Adipocyte (in vitro differentiated cells): Measurements from ENCODE around the gene MELTF.
"Not testable (repeated sequence)": the region's sequence is repeated elsewhere in the genome, so short reads cannot be mapped to it uniquely, and the experiment has no call there.

ENCODE experiments used
- DNase-seq: peaks from one replicate; pipeline ENCODE4 v3.0.0-alpha.2; 2015; ENCODE audit warnings: low read depth
- H3K27me3 ChIP-seq: replicated peaks from 2 replicates; pipeline ENCODE4 v1.7.0; 2013; ENCODE audit warnings: mild to moderate bottlenecking, low read length, moderate library complexity; ENCODE audit not compliant: control insufficient read depth, insufficient read depth
- H3K36me3 ChIP-seq: 2 replicates; pipeline ENCODE4 v1.7.0; 2013; ENCODE audit warnings: low read length, mild to moderate bottlenecking, moderate library complexity; ENCODE audit not compliant: control insufficient read depth, insufficient read depth, severe bottlenecking
- H3K4me1 ChIP-seq: 2 replicates; pipeline ENCODE4 v1.7.0; 2013; ENCODE audit warnings: mild to moderate bottlenecking, low read length, moderate library complexity; ENCODE audit not compliant: control insufficient read depth, insufficient read depth
- H3K4me3 ChIP-seq: 2 replicates; pipeline ENCODE4 v1.7.0; 2013; ENCODE audit warnings: mild to moderate bottlenecking, low read length, moderate library complexity
- H3K9ac ChIP-seq: 2 replicates; pipeline ENCODE4 v1.7.0; 2013; ENCODE audit warnings: mild to moderate bottlenecking, low read length, moderate library complexity
- H3K9me3 ChIP-seq: 2 replicates; pipeline ENCODE4 v1.7.0; 2013; ENCODE audit warnings: mild to moderate bottlenecking, low read length, moderate library complexity; ENCODE audit not compliant: control insufficient read depth

The MELTF gene

DNA sequence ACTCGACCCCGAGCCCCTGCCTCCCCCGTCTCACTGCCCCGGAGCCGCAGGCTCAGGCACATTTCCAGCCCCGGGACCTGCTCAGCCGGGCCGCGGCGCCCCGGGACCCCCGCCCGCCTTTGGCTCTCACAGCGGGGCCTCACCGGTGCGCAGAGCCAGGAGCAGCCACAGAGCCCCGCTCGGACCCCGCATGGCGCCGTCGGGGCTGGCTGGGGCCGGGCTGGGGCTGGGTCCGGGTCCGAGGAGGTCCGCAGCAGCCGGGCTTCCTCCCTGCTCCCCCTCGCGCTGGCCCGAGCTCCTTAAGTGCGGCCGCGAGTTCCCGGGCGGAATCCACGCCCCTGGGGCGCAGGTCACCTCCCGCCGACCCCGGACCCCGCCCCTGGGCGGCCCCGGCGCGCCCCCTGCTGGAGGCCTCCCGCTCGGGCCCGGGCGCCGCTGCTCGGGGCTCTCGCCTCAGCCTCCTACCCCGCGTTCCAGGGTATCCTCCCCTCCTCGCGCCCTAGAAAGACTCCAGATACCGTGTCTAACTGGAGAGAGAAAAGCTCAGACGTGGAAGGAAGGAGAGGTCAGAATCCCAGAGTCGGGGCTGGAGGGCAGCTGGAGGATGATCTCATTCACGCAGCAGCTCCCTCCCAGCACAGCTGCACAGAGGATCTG, at the start of gene MELTF:
Gene MELTF, minus strand, starts transcription at position 307 of the 657 bp plus-strand sequence. Its CDS starts 115 bp downstream, at position 192.
- DNase-seq, result peak; percentile 68
- Histone ChIP-seq H3K4me1 (peaks cover 15% of the 10 kb centered on the region), H3K27me3 (no peaks in the 10 kb centered on the region), H3K9me3 (no peaks in the 10 kb centered on the region), H3K4me3 (peak within 1 kb of the TSS; percentile 74), H3K36me3 (no peaks in the 10 kb centered on the region), H3K9ac (peak within 1 kb of the TSS; percentile 70)

DNA sequence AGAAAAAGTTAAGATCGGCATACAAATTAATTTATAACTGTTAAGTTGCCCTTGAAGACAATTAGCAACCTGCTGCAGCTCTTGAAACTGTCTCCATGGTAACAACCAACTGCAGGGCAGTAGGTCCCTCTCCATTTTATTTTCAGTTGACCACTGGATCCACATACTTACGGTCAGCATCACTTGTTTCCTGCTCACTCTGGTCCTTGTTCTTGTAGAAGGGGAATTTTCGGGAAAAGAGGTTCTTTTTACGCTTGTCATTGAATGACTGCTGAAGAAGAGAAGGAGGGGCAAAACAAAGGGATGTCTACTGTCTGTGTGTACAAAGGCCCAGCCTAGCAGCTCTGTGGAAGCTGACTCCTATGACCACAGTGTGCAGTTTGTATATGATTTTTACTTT, 46.8 kb upstream of the MELTF start:
- Histone ChIP-seq H3K4me3 (no peak overlapping the region), H3K9me3 (no peaks in the 10 kb centered on the region), H3K27me3 (no peaks in the 10 kb centered on the region), H3K9ac (no peak overlapping the region), H3K36me3 (peaks cover 17% of the 10 kb centered on the region), H3K4me1 (no peaks in the 10 kb centered on the region)
- no peak for DNase-seq

DNA sequence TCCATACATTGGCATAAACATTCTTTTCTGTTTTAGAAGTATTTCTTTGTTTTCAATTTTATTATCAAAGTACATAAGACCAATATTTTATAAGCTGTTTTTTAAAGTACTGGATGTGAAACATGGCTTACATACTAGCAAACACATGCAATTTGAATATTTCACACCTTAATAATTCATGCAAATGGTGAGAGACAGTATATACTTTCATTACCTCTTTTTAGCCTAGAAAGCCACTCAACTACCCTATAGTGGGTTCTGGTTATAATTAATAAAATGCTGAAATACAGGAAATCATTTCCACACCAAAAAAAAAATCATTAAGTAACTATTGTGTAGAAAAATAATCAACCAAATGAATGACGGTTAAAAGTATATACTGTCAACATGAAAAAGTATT, 38.5 kb upstream of the MELTF start:
- DNase-seq, result no peak
- Histone ChIP-seq H3K9ac (no peak overlapping the region), H3K36me3 (peaks cover 28% of the 10 kb centered on the region), H3K4me3 (no peak overlapping the region), H3K27me3 (no peaks in the 10 kb centered on the region), H3K4me1 (no peaks in the 10 kb centered on the region), H3K9me3 (no peaks in the 10 kb centered on the region)

DNA sequence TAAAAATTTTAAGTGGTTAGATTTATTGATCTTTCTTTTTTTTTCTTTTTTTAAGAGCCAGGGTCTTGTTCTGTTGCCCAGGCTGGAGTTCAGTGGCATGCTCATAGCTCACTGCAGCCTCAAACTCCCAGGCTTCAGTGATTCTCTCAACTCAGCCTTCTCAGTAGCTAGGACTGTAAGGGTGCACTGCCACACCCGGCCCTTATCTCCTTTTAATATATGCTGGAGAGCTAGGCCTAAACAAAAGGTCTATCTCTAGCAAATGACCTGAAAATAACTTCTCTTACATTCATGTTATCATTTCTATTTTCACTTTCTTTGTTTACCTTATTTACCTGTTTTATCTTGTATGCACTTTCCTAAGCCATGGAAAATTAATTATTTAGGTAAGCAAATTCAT, 35.2 kb upstream of the MELTF start:
- DNase-seq, result no peak

DNA sequence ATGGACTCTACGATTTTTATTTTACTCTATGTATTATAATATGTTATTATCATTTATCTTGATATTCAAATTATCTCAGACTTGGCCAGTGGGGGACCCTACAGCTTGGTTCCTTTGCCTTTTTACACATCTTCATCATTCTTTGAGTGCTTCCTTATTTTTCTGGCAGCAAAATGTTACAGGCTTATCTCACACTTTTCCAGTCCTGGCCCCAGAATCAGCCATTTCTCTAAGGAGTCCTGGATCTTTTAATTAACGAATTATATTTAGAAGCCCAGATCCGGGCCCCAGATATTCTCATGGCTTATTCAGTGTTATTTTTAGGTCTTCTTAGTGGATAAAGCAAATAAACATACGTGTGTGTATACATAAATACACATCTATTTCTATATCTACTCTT, 32.8 kb upstream of the MELTF start:
- Histone ChIP-seq H3K4me1 (no peaks in the 10 kb centered on the region), H3K4me3 (no peak overlapping the region), H3K9me3 (no peaks in the 10 kb centered on the region), H3K36me3 (peaks cover 72% of the 10 kb centered on the region), H3K27me3 (no peaks in the 10 kb centered on the region), H3K9ac (no peak overlapping the region)
- no peak for DNase-seq

More for the DNA sequence above, 35.2 kb upstream of the MELTF start:
- H3K9me3 ChIP-seq, result no peaks in the 10 kb centered on the region
- no peak overlapping the region for H3K4me3 ChIP-seq
- H3K9ac ChIP-seq, result no peak overlapping the region
- no peaks in the 10 kb centered on the region for H3K4me1 ChIP-seq
- no peaks in the 10 kb centered on the region for H3K27me3 ChIP-seq
- H3K36me3 ChIP-seq, result peaks cover 51% of the 10 kb centered on the region

DNA sequence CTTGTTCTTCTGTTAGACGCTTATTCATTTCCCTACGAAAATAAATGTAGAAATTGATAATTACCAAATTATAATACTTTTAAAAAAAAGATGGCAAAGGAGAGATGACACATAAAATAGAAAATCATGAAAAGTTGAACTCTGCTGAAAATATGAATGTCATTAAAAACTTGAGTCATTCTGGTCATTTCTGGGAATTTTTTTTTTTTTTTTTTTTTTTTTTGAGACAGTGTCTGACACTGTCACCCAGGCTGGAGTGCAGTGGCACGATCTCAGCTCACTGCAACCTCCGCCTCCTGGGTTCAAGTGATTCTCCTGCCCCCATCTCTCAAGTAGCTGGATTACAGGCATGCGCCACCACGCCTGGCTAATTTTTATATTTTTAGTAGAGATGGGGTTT, 22.0 kb upstream of the MELTF start:
- H3K9ac ChIP-seq, DNase-seq, H3K27me3 ChIP-seq, H3K4me1 ChIP-seq, H3K4me3 ChIP-seq, H3K9me3 ChIP-seq: not testable (repeated sequence)
- peaks cover 33% of the 10 kb centered on the region for H3K36me3 ChIP-seq

DNA sequence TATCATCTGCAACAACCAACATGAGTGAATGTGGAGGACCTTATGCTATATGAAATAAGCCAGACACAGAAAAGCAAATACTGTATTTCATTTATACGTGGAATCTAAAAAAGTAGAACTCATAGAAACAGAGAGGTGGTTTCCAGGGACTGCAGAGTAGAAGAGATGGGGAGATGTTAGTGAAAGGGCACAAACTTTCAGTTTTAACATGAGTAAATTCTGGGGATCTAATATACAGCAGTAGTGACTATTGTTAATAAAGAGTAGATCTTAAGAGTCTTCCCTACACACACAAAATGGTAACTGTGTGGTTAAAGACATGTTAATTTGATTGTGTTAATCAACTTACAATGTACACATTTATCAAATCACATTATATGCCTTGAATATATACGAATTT, 20.9 kb upstream of the MELTF start:
- Histone ChIP-seq H3K9ac (no peak overlapping the region), H3K27me3 (no peaks in the 10 kb centered on the region), H3K4me1 (no peaks in the 10 kb centered on the region), H3K36me3 (peaks cover 33% of the 10 kb centered on the region), H3K4me3 (no peak overlapping the region), H3K9me3 (no peaks in the 10 kb centered on the region)
- no peak for DNase-seq

DNA sequence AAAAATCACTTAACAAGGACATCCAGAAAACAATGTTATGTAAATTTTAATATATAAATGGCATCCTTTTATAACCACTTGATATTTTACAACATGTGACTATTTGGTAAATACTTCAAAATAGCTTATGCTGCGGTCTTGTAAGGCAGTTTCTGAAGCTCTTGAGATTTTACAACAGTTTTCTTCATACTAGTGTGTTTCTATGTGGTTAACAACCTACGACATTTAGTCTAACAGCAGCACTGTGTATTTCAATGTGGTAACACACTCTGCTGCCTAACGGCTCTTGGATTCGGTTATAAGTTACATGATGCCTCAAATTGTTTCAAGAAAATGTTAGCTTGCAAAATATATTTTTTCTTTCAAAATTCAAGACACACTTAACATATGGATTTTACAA, 12.9 kb upstream of the MELTF start:
- Histone ChIP-seq H3K9me3 (no peaks in the 10 kb centered on the region), H3K4me3 (no peak overlapping the region), H3K27me3 (no peaks in the 10 kb centered on the region), H3K36me3 (peaks cover 31% of the 10 kb centered on the region), H3K4me1 (no peaks in the 10 kb centered on the region), H3K9ac (no peak overlapping the region)
- no peak for DNase-seq

DNA sequence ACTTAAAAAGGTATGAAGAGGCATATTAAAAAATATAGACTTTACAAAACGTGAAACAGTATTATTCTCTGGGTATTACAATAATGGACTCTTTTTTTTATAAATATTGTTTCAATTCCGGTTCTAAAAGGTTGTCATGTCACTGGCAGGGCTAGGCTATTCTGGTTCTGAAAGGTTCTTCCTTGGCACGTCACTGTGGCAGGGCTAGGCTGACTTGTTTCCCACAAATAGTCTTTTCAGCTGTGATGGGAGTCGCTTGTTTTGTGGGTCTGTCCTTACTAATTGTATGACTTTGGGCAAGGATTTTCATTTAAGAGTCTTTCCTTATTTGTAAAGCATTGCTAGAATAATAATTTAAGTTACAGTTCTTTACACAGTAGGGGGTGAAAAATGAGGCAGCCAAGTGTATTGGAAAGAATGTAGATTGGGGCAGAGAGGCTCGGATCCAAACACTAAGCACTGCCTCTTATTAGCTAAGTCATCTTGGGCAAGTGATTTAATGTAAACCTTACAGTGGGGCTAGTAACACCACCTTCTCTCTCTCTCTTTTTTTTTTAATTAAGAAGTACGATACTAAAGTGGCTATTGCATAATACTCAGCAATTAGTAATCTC, 12.4 kb upstream of the MELTF start:
- Histone ChIP-seq H3K9ac (no peak overlapping the region), H3K9me3 (no peaks in the 10 kb centered on the region), H3K27me3 (no peaks in the 10 kb centered on the region), H3K4me3 (no peak overlapping the region), H3K36me3 (peaks cover 31% of the 10 kb centered on the region), H3K4me1 (no peaks in the 10 kb centered on the region)
- no peak for DNase-seq

DNA sequence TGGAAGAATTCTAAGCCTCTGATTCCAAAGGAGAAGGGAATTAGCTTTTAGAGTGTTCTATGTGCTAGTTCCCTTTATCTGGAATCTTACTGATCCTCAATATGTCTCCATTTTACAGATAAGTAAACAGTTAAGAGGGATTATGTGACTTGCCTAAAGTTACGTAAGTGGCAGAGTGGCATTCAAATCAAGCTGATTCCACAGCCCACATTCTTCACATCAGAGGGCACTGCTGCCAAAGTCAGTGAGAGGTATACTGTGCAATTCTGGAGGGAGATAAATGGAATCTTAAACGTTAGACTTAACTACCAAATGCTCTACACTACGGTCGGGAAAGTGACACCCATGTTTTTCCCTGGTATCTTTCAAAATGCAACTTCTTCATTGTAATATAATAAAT, 11.0 kb upstream of the MELTF start:
- no peaks in the 10 kb centered on the region for H3K9me3 ChIP-seq

DNA sequence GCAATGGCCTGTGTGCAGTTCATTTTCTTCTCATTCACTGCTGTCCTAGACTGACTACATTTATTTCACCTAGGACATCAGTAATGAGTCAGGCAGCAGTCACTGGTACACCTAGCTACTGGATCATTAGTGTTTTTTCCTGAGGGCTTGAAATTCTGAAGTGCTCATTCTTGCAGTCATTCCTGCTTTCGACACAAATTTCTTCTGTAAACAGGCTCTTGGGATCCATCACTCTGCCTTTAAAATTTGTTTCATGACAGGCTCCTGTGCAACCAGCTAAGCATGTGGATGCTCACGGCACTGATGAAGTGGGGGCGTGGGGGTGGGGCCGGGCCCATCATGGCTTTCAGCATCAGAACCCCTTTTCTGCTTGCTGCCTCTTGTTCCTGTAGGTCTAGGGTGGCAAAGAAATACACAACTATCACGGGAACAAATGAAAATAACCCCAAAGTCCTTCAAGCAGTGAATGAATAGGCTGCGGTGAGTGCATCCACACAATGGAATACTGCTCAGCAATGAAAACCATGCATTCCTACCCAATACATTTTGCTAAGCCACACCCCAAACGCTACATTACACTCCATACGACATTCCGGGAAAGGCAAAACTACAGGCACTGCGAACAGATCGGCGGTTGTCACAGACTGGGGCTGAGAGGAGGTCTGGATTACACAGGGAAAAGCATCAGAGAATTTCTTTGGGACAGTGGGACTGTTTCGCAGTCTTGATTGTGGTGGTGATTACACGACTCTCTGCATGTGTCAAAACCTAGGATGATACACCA, 9.3 kb upstream of the MELTF start:
- Histone ChIP-seq H3K4me1 (no peaks in the 10 kb centered on the region), H3K27me3 (no peaks in the 10 kb centered on the region), H3K4me3 (no peak overlapping the region), H3K36me3 (peaks cover 8% of the 10 kb centered on the region), H3K9ac (no peak overlapping the region), H3K9me3 (no peaks in the 10 kb centered on the region)
- DNase-seq, result no peak

More for the DNA sequence above, 11.0 kb upstream of the MELTF start:
- DNase-seq, result no peak
- H3K4me3 ChIP-seq, result no peak overlapping the region
- H3K4me1 ChIP-seq, result no peaks in the 10 kb centered on the region
- H3K27me3 ChIP-seq, result no peaks in the 10 kb centered on the region
- peaks cover 20% of the 10 kb centered on the region for H3K36me3 ChIP-seq
- no peak overlapping the region for H3K9ac ChIP-seq
